GM10266 (cell line): Measurements from ENCODE around the gene WWOX.

Experiments
- DNase-seq: peaks from one replicate; pipeline ENCODE4 v3.0.0; 2012; ENCODE audit errors: extremely low spot score
- TF ChIP-seq, protein P1 (sequence below): IDR thresholded peaks from 2 replicates; pipeline ENCODE4 v1.5.1; 2012; ENCODE audit warnings: mild to moderate bottlenecking, low read depth; ENCODE audit not compliant: control insufficient read depth, insufficient read depth; ENCODE audit errors: missing control alignments

The WWOX gene

DNA sequence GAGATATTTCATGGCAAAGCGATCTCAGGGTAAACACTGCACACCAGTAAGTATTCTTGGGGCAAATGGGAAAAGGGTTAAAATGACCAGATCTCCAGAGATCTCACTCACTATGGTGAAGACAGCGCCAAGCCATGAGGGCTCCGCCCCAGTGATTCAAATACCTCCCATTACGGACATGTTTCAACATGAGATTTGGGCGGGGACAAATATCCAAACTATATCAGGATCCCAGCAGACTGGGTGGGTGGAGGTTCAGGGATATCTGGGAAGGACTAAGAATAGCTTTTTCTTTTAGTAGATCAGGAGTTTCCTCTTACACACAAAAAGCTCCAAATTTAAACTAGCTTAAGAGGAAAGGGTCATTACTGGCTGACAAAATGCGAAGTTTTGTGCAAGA, 181.7 kb downstream of the WWOX start:
- no peak for DNase-seq
- TF ChIP-seq, protein P1, sequence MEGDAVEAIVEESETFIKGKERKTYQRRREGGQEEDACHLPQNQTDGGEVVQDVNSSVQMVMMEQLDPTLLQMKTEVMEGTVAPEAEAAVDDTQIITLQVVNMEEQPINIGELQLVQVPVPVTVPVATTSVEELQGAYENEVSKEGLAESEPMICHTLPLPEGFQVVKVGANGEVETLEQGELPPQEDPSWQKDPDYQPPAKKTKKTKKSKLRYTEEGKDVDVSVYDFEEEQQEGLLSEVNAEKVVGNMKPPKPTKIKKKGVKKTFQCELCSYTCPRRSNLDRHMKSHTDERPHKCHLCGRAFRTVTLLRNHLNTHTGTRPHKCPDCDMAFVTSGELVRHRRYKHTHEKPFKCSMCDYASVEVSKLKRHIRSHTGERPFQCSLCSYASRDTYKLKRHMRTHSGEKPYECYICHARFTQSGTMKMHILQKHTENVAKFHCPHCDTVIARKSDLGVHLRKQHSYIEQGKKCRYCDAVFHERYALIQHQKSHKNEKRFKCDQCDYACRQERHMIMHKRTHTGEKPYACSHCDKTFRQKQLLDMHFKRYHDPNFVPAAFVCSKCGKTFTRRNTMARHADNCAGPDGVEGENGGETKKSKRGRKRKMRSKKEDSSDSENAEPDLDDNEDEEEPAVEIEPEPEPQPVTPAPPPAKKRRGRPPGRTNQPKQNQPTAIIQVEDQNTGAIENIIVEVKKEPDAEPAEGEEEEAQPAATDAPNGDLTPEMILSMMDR, result no peak

DNA sequence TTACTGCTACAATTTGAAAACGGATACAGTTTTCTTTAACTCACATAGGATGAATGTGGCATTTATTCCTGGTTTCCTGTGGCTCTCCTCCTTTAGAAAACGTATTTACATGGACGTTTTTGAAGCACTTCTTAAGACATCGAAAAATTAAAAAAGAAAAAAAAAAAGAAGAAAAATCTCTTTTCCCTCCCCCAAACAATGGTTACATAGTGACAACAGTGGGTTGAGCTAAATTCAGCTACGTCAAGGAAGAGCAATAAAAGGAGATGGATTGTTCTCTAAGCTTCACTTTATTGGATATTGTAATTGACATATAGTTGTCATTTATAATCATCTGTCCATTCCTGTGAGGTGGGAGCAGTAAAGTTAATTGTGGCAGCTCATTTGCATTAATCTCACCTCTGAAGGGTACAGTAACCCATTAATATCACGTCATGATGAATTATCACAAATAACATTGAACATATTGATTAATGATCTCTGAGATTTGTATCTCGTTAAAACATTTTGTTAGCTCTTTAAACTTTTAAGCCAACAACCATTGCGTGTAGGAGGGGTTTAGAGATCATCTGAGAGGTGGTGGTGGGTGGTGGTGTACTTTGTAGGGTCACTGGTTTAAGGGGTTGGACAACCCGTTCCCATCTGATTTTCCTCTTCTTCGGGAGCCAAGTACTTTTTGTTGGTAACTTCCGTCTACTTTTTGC, 184.2 kb downstream of the WWOX start:
- TF ChIP-seq, protein P1, result no peak
- DNase-seq, result no peak

DNA sequence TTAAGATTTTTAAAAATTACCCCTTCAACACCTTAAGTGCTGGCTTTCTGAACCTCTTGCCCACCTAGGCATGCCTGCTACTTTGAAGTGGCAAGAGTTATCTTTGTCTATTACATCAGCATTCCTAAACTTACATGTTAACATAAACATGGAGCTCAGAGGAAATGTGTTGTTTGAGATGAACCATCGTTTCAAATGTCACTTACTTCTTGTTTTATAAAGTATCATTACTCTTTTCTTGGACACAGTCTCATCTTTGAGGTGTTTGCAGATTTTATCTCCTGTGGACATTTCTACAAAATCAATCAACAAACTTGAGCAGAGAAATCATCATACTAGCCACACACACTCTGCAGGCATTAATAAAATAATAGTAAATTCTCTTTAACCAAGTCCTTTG, 184.9 kb downstream of the WWOX start:
- DNase-seq, result no peak
- TF ChIP-seq, protein P1, result no peak

DNA sequence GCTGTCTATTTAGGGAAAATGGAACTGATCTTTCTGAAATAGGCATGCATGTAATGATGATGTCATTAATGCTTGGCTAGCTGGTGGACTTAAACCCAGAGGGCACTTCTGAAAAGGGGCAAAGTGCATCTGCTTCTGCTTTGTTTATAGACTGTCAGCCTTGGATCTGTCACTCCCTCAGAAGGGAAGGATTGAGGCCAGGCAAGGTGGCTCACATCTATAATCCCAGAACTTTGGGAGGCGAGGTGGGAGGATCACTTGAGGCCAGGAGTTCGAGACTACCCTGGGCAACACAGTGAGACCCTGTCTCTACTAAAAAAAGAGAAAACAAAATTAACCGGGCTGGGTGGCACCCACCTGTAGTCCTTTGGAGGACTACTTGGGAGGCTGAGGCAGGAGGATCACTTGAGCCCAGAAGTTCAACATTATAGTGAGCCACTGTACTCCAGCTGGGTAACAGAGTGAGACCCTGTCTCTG, 185.5 kb downstream of the WWOX start:
- DNase-seq, result no peak
- TF ChIP-seq, protein P1, result no peak

DNA sequence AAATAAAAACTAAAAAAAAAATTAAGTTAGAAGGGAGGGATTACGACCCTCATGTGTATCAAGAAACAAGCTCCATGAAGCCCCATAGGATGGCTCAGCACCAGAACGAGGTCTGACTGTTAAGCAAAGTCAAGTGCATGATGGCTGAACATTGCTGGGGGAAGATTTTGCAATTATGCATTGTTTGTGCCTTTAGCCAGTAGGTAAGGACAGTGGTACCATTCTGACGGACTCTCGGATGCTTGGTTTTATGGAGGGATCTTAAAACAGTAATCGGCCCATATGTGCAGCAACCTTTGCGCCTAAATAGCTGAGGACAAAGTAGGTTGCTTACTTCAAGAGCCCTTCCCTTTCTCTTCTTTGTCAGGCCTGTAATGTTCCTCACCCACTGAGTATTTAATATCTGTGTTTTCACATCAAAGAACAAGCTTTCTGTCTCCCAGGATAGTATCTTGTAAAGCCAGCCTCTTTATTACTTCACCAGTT, 186.0 kb downstream of the WWOX start:
- TF ChIP-seq, protein P1, result no peak
- no peak for DNase-seq

DNA sequence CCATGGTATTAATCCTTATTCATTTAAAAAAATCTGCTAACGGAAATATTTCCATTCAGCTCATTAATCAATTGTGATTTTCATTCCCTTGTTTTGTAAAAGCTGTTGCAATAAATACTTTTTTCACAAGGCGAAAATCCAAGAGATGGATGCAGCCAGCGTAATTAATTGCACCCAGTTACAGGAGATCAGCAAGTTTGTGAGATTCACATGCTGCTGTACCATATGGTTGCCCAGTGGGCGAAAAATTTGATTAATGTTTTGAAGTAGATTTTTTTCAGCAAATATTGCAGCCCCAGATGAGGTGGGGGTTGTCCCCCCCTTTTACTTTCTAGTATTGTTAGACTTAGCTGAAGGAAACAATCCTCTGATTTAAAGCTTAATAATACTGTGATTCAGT, 186.6 kb downstream of the WWOX start:
- DNase-seq, result no peak
- TF ChIP-seq, protein P1, result no peak

DNA sequence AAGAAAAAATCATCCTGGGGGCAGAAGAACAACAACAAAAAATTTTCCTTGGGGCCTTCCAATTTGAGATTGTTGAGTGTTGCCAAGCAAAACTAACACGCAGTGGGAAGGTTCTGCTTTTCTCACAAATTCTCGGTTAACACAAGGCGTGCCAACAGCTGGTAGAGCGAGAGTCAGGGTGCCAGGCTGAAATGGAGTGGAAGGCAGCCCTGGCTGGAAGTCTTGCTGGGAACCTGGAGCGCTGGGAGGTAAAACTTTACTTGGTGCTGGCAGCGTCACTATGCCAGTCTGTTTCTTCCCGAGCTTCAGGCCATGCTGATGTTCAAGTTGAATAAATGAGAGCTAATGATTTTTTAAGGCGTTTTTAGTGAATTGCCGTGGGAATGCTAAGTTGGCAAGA, 189.4 kb downstream of the WWOX start:
- TF ChIP-seq, protein P1, result no peak

More for the DNA sequence above, 189.4 kb downstream of the WWOX start:
- no peak for DNase-seq
